Left hindlimb (tissue), 1 donor: ENCODE results near the gene SMURF1.

Experiments used
- DNase-seq: peaks from one replicate; pipeline ENCODE4 v3.0.0-alpha.2; 2018

The SMURF1 gene

DNA sequence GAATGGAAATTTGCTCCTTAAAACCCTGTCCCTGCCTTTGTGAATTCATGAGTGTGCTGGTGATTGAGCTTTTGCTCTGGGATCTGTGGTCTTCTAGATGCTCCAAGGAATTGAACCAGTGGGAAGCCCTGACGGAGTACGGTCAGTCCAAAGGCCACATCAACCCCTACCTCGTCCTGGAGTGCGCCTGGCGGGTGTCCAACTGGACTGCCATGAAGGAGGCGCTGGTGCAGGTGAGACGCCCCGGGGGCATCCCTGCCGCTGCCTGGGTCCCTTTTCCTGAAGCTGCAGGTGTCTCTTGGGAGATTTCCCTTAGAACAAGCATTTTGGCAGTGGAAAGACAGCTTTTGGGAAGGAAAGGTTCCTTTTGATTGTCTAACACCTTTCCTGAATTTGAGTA is 165.2 kb downstream of the SMURF1 start:
- no peak for DNase-seq
